HepG2 (cell line): ENCODE data around the gene THADA. TPM values are rescaled to one million over a fixed set of nuclear protein-coding genes. Genes with fewer than 3 reads are reported as not detected.

Experiments
- GABPB1 ChIP-seq: IDR thresholded peaks from 2 replicates; pipeline ENCODE4 v1.6.1; 2016; ENCODE audit warnings: mild to moderate bottlenecking, missing genetic modification reagents, moderate library complexity, missing compliant biosample characterization
- HCFC1 ChIP-seq: fragments of 150-350 bp; IDR thresholded peaks from 2 replicates; pipeline ENCODE4 v1.6.1; 2014; ENCODE audit warnings: low read depth, low read length
- POLR2G ChIP-seq: fragments of 200-400 bp; formaldehyde crosslinking; IDR thresholded peaks from 2 replicates; pipeline ENCODE4 v1.6.1; 2018; ENCODE audit warnings: mild to moderate bottlenecking, low read depth, low read length, moderate library complexity
- WIZ ChIP-seq: sonication (generic); formaldehyde crosslinking; IDR thresholded peaks from 2 replicates; pipeline ENCODE4 v1.5.1; 2020; ENCODE audit warnings: mild to moderate bottlenecking, missing genetic modification reagents
- ZNF441 ChIP-seq: sonication (generic); formaldehyde crosslinking; IDR thresholded peaks from 2 replicates; pipeline ENCODE4 v1.7.0; 2021; ENCODE audit warnings: missing genetic modification reagents, borderline replicate concordance
- polyA plus RNA-seq, 8 experiments: library from polyadenylated mRNA; depleted of rRNA in 3 of 8; stranded (reverse) in 7 of 8; unstranded in 1 of 8; fragments of >200 nt; fragmentation: Illumina TruSeq in 4 of 8; extraction: Trizol in 4 of 8; gene quantifications; 2 replicates each; pipeline versions ENCODE4 v1.2.1 to v1.2.3, GENCODE V29; 2011 to 2016; ENCODE audit warnings: low read depth in 4 of 8, missing spikeins in 1 of 8, mixed read lengths in 1 of 8; ENCODE audit not compliant: insufficient read depth in 1 of 8
- total RNA-seq, 5 experiments: library from RNA; depleted of rRNA; stranded (reverse); fragments of >200 nt; fragmentation: Illumina TruSeq; extraction: Trizol; gene quantifications; 2 replicates each; pipeline ENCODE4 v1.2.3, GENCODE V29; 2016; ENCODE audit warnings: low read depth in 1 of 5
- TF ChIP-seq, protein P1 (sequence below): sonication (generic); formaldehyde crosslinking; IDR thresholded peaks from 2 replicates; pipeline ENCODE4; 2020; ENCODE audit warnings: missing genetic modification reagents, mild to moderate bottlenecking, borderline replicate concordance
- TF ChIP-seq, protein P2 (sequence below): sonication (generic); formaldehyde crosslinking; IDR thresholded peaks from 2 replicates; pipeline ENCODE4 v1.4.0; 2020; ENCODE audit warnings: missing genetic modification reagents
- TF ChIP-seq, protein P3 (sequence below): sonication (generic); formaldehyde crosslinking; IDR thresholded peaks from 2 replicates; pipeline ENCODE4 v1.4.0; 2020; ENCODE audit warnings: missing genetic modification reagents, low read depth, mild to moderate bottlenecking, borderline replicate concordance
- TF ChIP-seq, protein P4 (sequence below): sonication (generic); formaldehyde crosslinking; IDR thresholded peaks from 2 replicates; pipeline ENCODE4 v1.8.1; 2023; ENCODE audit warnings: mild to moderate bottlenecking, missing genetic modification reagents
- TF ChIP-seq, protein P5 (sequence below): IDR thresholded peaks from 2 replicates; pipeline ENCODE4 v1.6.1; 2016; ENCODE audit warnings: missing biosample characterization, missing genetic modification reagents, low read depth
- TF ChIP-seq, protein P6 (sequence below): sonication (generic); formaldehyde crosslinking; IDR thresholded peaks from 2 replicates; pipeline ENCODE4 v1.8.0; 2022; ENCODE audit warnings: mild to moderate bottlenecking, missing genetic modification reagents, moderate library complexity
- TF ChIP-seq, protein P7 (sequence below): IDR thresholded peaks from 2 replicates; pipeline ENCODE4 v1.6.1; 2016; ENCODE audit warnings: control low read depth

The THADA gene
- total and polyA plus RNA-seq, 2 of the 13 experiments (the other 11 are each of a cell fraction or from before 2014, with no cell fraction given): 12.7 to 21.7 TPM

DNA sequence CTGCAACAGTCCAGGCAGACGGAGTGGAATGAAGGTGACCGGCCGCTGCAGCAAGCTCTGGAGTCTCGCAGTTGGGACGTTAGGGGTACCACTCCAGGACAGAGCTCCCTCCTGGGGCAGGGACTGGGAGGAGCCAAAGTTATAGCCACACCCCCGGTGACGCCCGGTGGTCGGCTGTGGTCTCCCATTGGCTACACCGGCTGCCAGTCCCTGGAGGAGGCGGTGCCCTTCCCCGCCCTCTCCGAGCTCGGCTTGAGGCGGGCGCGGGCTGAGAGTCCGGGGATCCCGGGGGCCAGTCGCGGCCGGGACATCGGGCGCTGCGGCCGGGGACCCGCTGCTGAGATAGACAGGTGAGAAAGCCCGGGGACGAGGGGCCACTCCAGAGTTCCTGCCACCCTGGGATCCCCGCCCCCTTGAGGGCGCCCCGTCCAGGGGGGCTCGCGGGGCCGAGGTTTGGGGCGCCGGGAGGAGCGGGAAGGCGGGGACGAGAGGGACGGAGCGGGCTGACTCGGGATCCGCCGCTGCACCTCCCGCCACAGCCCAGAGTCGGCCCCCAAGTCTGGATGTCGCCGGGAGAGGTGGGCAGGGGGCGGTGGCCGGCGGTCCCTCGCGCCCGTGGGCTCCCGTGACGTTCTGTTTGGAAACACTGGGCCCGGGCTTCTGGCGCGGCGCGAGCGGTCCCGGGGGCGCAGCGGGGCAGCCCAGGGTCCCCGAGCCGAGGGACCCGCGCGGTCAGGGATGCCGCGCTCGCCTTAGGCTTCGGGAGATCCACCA, 41.4 kb upstream of the THADA start, which contains the start of gene PLEKHH2 (continued):
- TF ChIP-seq, protein P1, sequence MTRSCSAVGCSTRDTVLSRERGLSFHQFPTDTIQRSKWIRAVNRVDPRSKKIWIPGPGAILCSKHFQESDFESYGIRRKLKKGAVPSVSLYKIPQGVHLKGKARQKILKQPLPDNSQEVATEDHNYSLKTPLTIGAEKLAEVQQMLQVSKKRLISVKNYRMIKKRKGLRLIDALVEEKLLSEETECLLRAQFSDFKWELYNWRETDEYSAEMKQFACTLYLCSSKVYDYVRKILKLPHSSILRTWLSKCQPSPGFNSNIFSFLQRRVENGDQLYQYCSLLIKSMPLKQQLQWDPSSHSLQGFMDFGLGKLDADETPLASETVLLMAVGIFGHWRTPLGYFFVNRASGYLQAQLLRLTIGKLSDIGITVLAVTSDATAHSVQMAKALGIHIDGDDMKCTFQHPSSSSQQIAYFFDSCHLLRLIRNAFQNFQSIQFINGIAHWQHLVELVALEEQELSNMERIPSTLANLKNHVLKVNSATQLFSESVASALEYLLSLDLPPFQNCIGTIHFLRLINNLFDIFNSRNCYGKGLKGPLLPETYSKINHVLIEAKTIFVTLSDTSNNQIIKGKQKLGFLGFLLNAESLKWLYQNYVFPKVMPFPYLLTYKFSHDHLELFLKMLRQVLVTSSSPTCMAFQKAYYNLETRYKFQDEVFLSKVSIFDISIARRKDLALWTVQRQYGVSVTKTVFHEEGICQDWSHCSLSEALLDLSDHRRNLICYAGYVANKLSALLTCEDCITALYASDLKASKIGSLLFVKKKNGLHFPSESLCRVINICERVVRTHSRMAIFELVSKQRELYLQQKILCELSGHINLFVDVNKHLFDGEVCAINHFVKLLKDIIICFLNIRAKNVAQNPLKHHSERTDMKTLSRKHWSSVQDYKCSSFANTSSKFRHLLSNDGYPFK (CRISPR knock-in tag): no peak; the same call in 1 of the 2 replicates
- TF ChIP-seq HCFC1: no peak
- TF ChIP-seq, protein P2, sequence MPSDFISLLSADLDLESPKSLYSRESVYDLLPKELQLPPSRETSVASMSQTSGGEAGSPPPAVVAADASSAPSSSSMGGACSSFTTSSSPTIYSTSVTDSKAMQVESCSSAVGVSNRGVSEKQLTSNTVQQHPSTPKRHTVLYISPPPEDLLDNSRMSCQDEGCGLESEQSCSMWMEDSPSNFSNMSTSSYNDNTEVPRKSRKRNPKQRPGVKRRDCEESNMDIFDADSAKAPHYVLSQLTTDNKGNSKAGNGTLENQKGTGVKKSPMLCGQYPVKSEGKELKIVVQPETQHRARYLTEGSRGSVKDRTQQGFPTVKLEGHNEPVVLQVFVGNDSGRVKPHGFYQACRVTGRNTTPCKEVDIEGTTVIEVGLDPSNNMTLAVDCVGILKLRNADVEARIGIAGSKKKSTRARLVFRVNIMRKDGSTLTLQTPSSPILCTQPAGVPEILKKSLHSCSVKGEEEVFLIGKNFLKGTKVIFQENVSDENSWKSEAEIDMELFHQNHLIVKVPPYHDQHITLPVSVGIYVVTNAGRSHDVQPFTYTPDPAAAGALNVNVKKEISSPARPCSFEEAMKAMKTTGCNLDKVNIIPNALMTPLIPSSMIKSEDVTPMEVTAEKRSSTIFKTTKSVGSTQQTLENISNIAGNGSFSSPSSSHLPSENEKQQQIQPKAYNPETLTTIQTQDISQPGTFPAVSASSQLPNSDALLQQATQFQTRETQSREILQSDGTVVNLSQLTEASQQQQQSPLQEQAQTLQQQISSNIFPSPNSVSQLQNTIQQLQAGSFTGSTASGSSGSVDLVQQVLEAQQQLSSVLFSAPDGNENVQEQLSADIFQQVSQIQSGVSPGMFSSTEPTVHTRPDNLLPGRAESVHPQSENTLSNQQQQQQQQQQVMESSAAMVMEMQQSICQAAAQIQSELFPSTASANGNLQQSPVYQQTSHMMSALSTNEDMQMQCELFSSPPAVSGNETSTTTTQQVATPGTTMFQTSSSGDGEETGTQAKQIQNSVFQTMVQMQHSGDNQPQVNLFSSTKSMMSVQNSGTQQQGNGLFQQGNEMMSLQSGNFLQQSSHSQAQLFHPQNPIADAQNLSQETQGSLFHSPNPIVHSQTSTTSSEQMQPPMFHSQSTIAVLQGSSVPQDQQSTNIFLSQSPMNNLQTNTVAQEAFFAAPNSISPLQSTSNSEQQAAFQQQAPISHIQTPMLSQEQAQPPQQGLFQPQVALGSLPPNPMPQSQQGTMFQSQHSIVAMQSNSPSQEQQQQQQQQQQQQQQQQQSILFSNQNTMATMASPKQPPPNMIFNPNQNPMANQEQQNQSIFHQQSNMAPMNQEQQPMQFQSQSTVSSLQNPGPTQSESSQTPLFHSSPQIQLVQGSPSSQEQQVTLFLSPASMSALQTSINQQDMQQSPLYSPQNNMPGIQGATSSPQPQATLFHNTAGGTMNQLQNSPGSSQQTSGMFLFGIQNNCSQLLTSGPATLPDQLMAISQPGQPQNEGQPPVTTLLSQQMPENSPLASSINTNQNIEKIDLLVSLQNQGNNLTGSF (CRISPR knock-in tag): no peak
- TF ChIP-seq, protein P3, sequence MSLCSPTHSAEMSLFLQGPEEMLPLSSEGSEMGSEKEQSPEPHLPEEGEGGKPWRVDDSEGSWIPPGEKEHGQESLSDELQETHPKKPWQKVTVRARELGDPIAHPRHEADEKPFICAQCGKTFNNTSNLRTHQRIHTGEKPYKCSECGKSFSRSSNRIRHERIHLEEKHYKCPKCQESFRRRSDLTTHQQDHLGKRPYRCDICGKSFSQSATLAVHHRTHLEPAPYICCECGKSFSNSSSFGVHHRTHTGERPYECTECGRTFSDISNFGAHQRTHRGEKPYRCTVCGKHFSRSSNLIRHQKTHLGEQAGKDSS (CRISPR knock-in tag): 0 out of 2 replicates have a peak, but pooled peaks have one; percentile 61
- TF ChIP-seq, protein P4, sequence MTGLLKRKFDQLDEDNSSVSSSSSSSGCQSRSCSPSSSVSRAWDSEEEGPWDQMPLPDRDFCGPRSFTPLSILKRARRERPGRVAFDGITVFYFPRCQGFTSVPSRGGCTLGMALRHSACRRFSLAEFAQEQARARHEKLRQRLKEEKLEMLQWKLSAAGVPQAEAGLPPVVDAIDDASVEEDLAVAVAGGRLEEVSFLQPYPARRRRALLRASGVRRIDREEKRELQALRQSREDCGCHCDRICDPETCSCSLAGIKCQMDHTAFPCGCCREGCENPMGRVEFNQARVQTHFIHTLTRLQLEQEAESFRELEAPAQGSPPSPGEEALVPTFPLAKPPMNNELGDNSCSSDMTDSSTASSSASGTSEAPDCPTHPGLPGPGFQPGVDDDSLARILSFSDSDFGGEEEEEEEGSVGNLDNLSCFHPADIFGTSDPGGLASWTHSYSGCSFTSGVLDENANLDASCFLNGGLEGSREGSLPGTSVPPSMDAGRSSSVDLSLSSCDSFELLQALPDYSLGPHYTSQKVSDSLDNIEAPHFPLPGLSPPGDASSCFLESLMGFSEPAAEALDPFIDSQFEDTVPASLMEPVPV: no peak
- peak; percentile 53; the same call in 1 of the 2 replicates for TF ChIP-seq POLR2G
- TF ChIP-seq GABPB1 (CRISPR knock-in tag): peak; percentile 77; the same call in 1 of the 2 replicates
- TF ChIP-seq, protein P5, sequence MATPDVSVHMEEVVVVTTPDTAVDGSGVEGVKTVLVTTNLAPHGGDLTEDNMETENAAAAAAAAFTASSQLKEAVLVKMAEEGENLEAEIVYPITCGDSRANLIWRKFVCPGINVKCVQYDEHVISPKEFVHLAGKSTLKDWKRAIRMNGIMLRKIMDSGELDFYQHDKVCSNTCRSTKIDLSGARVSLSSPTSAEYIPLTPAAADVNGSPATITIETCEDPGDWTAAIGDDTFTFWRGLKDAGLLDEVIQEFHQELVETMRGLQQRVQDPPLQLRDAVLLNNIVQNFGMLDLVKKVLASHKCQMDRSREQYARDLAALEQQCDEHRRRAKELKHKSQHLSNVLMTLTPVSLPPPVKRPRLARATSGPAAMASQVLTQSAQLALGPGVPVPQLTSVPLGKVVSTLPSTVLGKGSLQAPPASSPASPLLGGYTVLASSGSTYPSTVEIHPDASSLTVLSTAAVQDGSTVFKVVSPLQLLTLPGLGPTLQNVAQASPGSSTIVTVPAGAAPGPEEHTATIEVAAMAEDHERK (CRISPR knock-in tag): no peak
- no peak for TF ChIP-seq ZNF441 (CRISPR knock-in tag)
- TF ChIP-seq, protein P6, sequence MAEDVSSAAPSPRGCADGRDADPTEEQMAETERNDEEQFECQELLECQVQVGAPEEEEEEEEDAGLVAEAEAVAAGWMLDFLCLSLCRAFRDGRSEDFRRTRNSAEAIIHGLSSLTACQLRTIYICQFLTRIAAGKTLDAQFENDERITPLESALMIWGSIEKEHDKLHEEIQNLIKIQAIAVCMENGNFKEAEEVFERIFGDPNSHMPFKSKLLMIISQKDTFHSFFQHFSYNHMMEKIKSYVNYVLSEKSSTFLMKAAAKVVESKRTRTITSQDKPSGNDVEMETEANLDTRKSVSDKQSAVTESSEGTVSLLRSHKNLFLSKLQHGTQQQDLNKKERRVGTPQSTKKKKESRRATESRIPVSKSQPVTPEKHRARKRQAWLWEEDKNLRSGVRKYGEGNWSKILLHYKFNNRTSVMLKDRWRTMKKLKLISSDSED (CRISPR knock-in tag): no peak
- TF ChIP-seq WIZ: no peak
- TF ChIP-seq, protein P7, sequence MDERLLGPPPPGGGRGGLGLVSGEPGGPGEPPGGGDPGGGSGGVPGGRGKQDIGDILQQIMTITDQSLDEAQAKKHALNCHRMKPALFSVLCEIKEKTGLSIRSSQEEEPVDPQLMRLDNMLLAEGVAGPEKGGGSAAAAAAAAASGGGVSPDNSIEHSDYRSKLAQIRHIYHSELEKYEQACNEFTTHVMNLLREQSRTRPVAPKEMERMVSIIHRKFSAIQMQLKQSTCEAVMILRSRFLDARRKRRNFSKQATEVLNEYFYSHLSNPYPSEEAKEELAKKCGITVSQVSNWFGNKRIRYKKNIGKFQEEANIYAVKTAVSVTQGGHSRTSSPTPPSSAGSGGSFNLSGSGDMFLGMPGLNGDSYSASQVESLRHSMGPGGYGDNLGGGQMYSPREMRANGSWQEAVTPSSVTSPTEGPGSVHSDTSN: peak; percentile 98
